H1 (cell line): ENCODE measurements around the gene MTHFS. TPM values are rescaled to one million over a fixed set of nuclear protein-coding genes. Genes with fewer than 3 reads are reported as not detected.

Experiments
- CTCF ChIA-PET: fragments of 300-600 bp; sonication (Branson Sonifier 250); formaldehyde crosslinking; loops from one replicate; lab custom pipeline; 2021; ENCODE audit not compliant: partially characterized antibody; lab: Charles Lee
- POLR2A ChIA-PET: fragments of 300-600 bp; sonication (Branson Sonifier 250); formaldehyde crosslinking; loops from one replicate; lab custom pipeline; 2021; ENCODE audit warnings: inconsistent platforms; ENCODE audit not compliant: partially characterized antibody; lab: Charles Lee
- DNase-seq, 2 experiments: peaks; one replicate each; pipeline versions ENCODE4 v3.0.0 to v3.0.0-alpha.2; 2010 to 2022; ENCODE audit warnings: low spot score in 2 of 2, low read depth in 1 of 2, mixed read lengths in 1 of 2
- FAIRE-seq: peaks from 2 replicates; lab custom pipeline; 2011; peaks lifted over from hg19 to GRCh38; lab: Jason Lieb, UNC
- H2AFZ ChIP-seq: 2 replicates; pipeline ENCODE4 v1.8.1; 2012; ENCODE audit warnings: low read length, inconsistent platforms
- H2AK5ac ChIP-seq: 2 replicates; pipeline ENCODE4 v1.6.1; 2013; ENCODE audit warnings: low read depth, low read length
- H2BK120ac ChIP-seq: replicated peaks from 2 replicates; pipeline ENCODE3; 2013; ENCODE audit warnings: low read depth, low read length, inconsistent platforms
- H2BK12ac ChIP-seq: 2 replicates; pipeline ENCODE4 v1.6.1; 2013; ENCODE audit warnings: low read depth, low read length
- H2BK15ac ChIP-seq: 2 replicates; pipeline ENCODE4 v1.6.1; 2013; ENCODE audit warnings: low read length
- H2BK20ac ChIP-seq: 2 replicates; pipeline ENCODE4 v1.6.1; 2013; ENCODE audit warnings: low read length
- H2BK5ac ChIP-seq: 2 replicates; pipeline ENCODE4 v1.6.1; 2013; ENCODE audit warnings: low read depth, low read length
- H3K14ac ChIP-seq: 2 replicates; pipeline ENCODE4 v1.6.1; 2013; ENCODE audit warnings: inconsistent platforms; ENCODE audit not compliant: insufficient read length
- H3K18ac ChIP-seq: 2 replicates; pipeline ENCODE4 v1.6.1; 2013; ENCODE audit warnings: low read length; ENCODE audit errors: extremely low read depth
- H3K23ac ChIP-seq: 2 replicates; pipeline ENCODE4 v1.6.1; 2013; ENCODE audit warnings: inconsistent platforms; ENCODE audit not compliant: insufficient read length
- H3K23me2 ChIP-seq: 2 replicates; pipeline ENCODE4 v1.6.1; 2013; ENCODE audit warnings: low read depth, low read length
- H3K27ac ChIP-seq: 2 replicates; pipeline ENCODE4 v1.6.1; 2011; ENCODE audit warnings: low read depth, low read length, inconsistent platforms
- H3K27me3 ChIP-seq, 4 experiments: replicated peaks in 1 of 4; 1 replicate in 1 of 4; 2 replicates in 3 of 4; pipeline versions ENCODE4 v1.6.1 to v1.8.1; 2011 to 2013; ENCODE audit warnings: low read length in 3 of 4, mild to moderate bottlenecking in 3 of 4, inconsistent platforms in 2 of 4, mixed read lengths in 2 of 4, moderate library complexity in 1 of 4; ENCODE audit not compliant: control insufficient read depth in 3 of 4, insufficient read depth in 3 of 4; ENCODE audit errors: extremely low read depth in 1 of 4
- H3K36me3 ChIP-seq, 4 experiments: 2 replicates each; pipeline versions ENCODE4 v1.6.1 to v1.8.1; 2011 to 2013; ENCODE audit warnings: mild to moderate bottlenecking in 4 of 4, low read length in 3 of 4, moderate library complexity in 2 of 4, control low read depth in 1 of 4, inconsistent platforms in 1 of 4; ENCODE audit not compliant: insufficient read depth in 4 of 4, control insufficient read depth in 2 of 4
- H3K4ac ChIP-seq: replicated peaks from 2 replicates; pipeline ENCODE3; 2013; ENCODE audit warnings: low read length, low read depth, mixed read lengths, inconsistent platforms; ENCODE audit not compliant: insufficient read length
- H3K4me1 ChIP-seq, 4 experiments: replicated peaks in 1 of 4; 1 replicate in 1 of 4; 2 replicates in 3 of 4; pipeline versions ENCODE4 v1.6.1 to v1.8.1; 2011 to 2013; ENCODE audit warnings: low read length in 3 of 4, inconsistent platforms in 2 of 4, mixed read lengths in 1 of 4; ENCODE audit not compliant: insufficient read depth in 4 of 4, control insufficient read depth in 3 of 4
- H3K4me2 ChIP-seq, 2 experiments: 2 replicates each; pipeline versions ENCODE4 v1.6.1 to v1.8.1; 2011 to 2013; ENCODE audit warnings: low read depth in 2 of 2, low read length in 2 of 2, control low read depth in 1 of 2, inconsistent platforms in 1 of 2, mild to moderate bottlenecking in 1 of 2; ENCODE audit not compliant: insufficient read depth in 1 of 2
- H3K4me3 ChIP-seq, 4 experiments: fragments of 200-600, 300-600 bp in 1 of 4; sonication (generic), shearing (Covaris generic), sonication (Bioruptor Twin) in 1 of 4; 2 replicates each; pipeline versions ENCODE4 v1.5.1 to v1.8.1; 2011 to 2016; ENCODE audit warnings: low read length in 4 of 4, low read depth in 3 of 4, control low read depth in 2 of 4, inconsistent platforms in 2 of 4, mild to moderate bottlenecking in 2 of 4, mixed read lengths in 1 of 4, moderate library complexity in 1 of 4; ENCODE audit not compliant: insufficient read depth in 2 of 4; ENCODE audit errors: extremely low read depth in 1 of 4
- H3K56ac ChIP-seq: replicated peaks from 2 replicates; pipeline ENCODE3; 2013; ENCODE audit warnings: low read depth, mild to moderate bottlenecking, mixed read lengths, low read length, inconsistent platforms; ENCODE audit not compliant: insufficient read length
- H3K79me1 ChIP-seq: 2 replicates; pipeline ENCODE4 v1.6.1; 2013; ENCODE audit warnings: low read depth, low read length, control low read depth
- H3K79me2 ChIP-seq, 2 experiments: 2 replicates each; pipeline versions ENCODE4 v1.6.1 to v1.8.1; 2012 to 2013; ENCODE audit warnings: low read length in 2 of 2, mild to moderate bottlenecking in 2 of 2, inconsistent platforms in 1 of 2; ENCODE audit not compliant: insufficient read depth in 2 of 2, control insufficient read depth in 1 of 2
- H3K9ac ChIP-seq, 4 experiments: replicated peaks in 1 of 4; 1 replicate in 1 of 4; 2 replicates in 3 of 4; pipeline versions ENCODE4 v1.6.1 to v1.8.1; 2011 to 2013; ENCODE audit warnings: low read depth in 3 of 4, low read length in 3 of 4, control low read depth in 2 of 4, mild to moderate bottlenecking in 2 of 4, moderate library complexity in 2 of 4, inconsistent platforms in 1 of 4; ENCODE audit errors: extremely low read depth in 1 of 4
- H3K9me3 ChIP-seq, 2 experiments: 2 replicates each; pipeline versions ENCODE4 v1.6.1 to v1.8.1; 2012 to 2013; ENCODE audit warnings: mild to moderate bottlenecking in 2 of 2, moderate library complexity in 2 of 2, control low read depth in 1 of 2, inconsistent platforms in 1 of 2, low read depth in 1 of 2, low read length in 1 of 2, mixed read lengths in 1 of 2; ENCODE audit not compliant: insufficient read depth in 2 of 2
- H4K20me1 ChIP-seq, 2 experiments: replicated peaks in 1 of 2; 2 replicates each; pipeline versions ENCODE3 to v1.8.1; 2011 to 2013; ENCODE audit warnings: inconsistent platforms in 2 of 2, low read length in 2 of 2, mild to moderate bottlenecking in 1 of 2; ENCODE audit not compliant: insufficient read depth in 2 of 2, control insufficient read depth in 1 of 2
- H4K5ac ChIP-seq: 2 replicates; pipeline ENCODE4 v1.6.1; 2013; ENCODE audit warnings: low read length, low read depth, mixed read lengths, inconsistent platforms; ENCODE audit not compliant: insufficient read length
- H4K8ac ChIP-seq: 2 replicates; pipeline ENCODE4 v1.8.0; 2013; ENCODE audit warnings: mild to moderate bottlenecking, moderate library complexity, low read length, inconsistent platforms; ENCODE audit not compliant: insufficient read depth; ENCODE audit errors: extremely low read depth
- H4K91ac ChIP-seq: replicated peaks from 2 replicates; pipeline ENCODE3; 2013; ENCODE audit warnings: low read length, mixed read lengths, inconsistent platforms; ENCODE audit not compliant: insufficient read length
- NRF1 ChIP-seq: IDR thresholded peaks from 2 replicates; pipeline ENCODE4 v1.6.1; 2011; ENCODE audit warnings: mild to moderate bottlenecking, low read depth, low read length, improper control_type of control experiment
- POU5F1 ChIP-seq: IDR thresholded peaks from 2 replicates; pipeline ENCODE4 v1.6.1; 2011; ENCODE audit warnings: low read depth, mild to moderate bottlenecking, low read length, moderate library complexity
- RAD21 ChIP-seq, 2 experiments: IDR thresholded peaks in 1 of 2; conservative IDR thresholded peaks in 1 of 2; 2 replicates each; pipeline ENCODE4 v1.6.1; 2011; ENCODE audit warnings: low read depth in 2 of 2, low read length in 2 of 2, improper control_type of control experiment in 1 of 2, inconsistent platforms in 1 of 2, mild to moderate bottlenecking in 1 of 2, moderate library complexity in 1 of 2
- RXRA ChIP-seq: IDR thresholded peaks from 2 replicates; pipeline ENCODE4 v1.6.1; 2011; ENCODE audit warnings: low read depth, mild to moderate bottlenecking, low read length, moderate library complexity; ENCODE audit not compliant: insufficient read depth
- TAF7 ChIP-seq: optimal IDR thresholded peaks from 2 replicates; pipeline ENCODE3; 2011; ENCODE audit warnings: low read depth, mild to moderate bottlenecking, inconsistent platforms, low read length, moderate library complexity, borderline replicate concordance
- TBP ChIP-seq: IDR thresholded peaks from 2 replicates; pipeline ENCODE4 v1.6.1; 2011; ENCODE audit warnings: low read depth, low read length, improper control_type of control experiment
- WGBS, 2 experiments: shearing (Covaris generic) in 1 of 2; methylation state at CpG; one replicate each; pipeline versions ENCODE4 v1.1.6 to v1.1.7; 2013 to 2015; ENCODE audit warnings: low lambda C conversion rate in 2 of 2, mixed read lengths in 2 of 2, inconsistent platforms in 1 of 2, low coverage in 1 of 2, missing lambda C conversion rate in 1 of 2; ENCODE audit not compliant: insufficient replicate concordance in 2 of 2, insufficient coverage in 1 of 2, insufficient read length in 1 of 2; ENCODE audit errors: extremely low coverage in 1 of 2, missing lambda C conversion rate in 1 of 2; 5-methylcytosine and 5-hydroxymethylcytosine counted together
- polyA plus RNA-seq, 7 experiments: library from polyadenylated mRNA; depleted of rRNA in 3 of 7; stranded (reverse) in 5 of 7; unstranded in 2 of 7; fragments of >200 nt in 5 of 7; fragments of 200-250 nt in 2 of 7; gene quantifications; 1 replicate in 5 of 7; 2 replicates in 1 of 7; 4 replicates in 1 of 7; pipeline versions ENCODE4 v1.2.1 to v1.2.3, GENCODE V29; 2011 to 2013; ENCODE audit warnings: missing spikeins in 2 of 7, mixed read lengths in 2 of 7
- total RNA-seq: library from RNA; stranded (reverse); fragmentation: NEBNext Ultra II Directional; extraction: Animal tissue kit (Norgen Biotek cat#: 25700); gene quantifications from 2 replicates; pipeline ENCODE4 v1.2.1, GENCODE V29; 2021

The MTHFS gene
- total and polyA plus RNA-seq, 2 of the 8 experiments (the other 6 are each of a cell fraction or from before 2014, with no cell fraction given), result 27.3 to 37.2 TPM

- no peaks in the 10 kb centered on the region for H4K20me1 ChIP-seq
Measured at GRCh38 chr15:79916502-79917132, 19.8 kb upstream of the MTHFS start.

More at GRCh38 chr15:79916502-79917132, 19.8 kb upstream of the MTHFS start:
- H3K36me3 ChIP-seq, result peaks cover 0 to 39% (median 0%) of the 10 kb centered on the region in 4 experiments; a peak in 2 of 8 replicates
- WGBS, 2 experiments, result 70% methylated on average over 3 of the region's 3 CpGs; no CpG with 5 or more reads in 1 of the 2 experiments
- TF ChIP-seq TAF7 (no peak), POU5F1 (no peak), RAD21 (IDR thresholded peaks at IDR 0.05 in 1 of 2, conservative IDR thresholded peaks at IDR 0.05 in 1 of 2; ENCODE audit: low read depth in 2 of 2, low read length in 2 of 2) (no peak), RXRA (no peak), TBP (no peak), NRF1 (no peak)
- no peak overlapping the region for H3K18ac ChIP-seq
- DNase-seq, result no peak
- H4K5ac ChIP-seq, result no peak overlapping the region
- H2BK12ac ChIP-seq, result peak overlapping the region; percentile 60; the same call in 1 of the 2 replicates
- H3K14ac ChIP-seq, result no peak overlapping the region
- no peak overlapping the region for H3K9ac ChIP-seq
- POLR2A ChIA-PET, result interaction anchor here (0.9 to 1.7 kb wide), 6 partner anchors 9 to 142 kb away, joined by 3 to 4 read pairs (median 3); partner anchors contain the start of gene ZFAND6
- H3K23ac ChIP-seq, result no peak overlapping the region
- no peak overlapping the region for H4K8ac ChIP-seq
- no peak overlapping the region for H4K91ac ChIP-seq
- H3K56ac ChIP-seq, result no peak overlapping the region
- no peak overlapping the region for H2AFZ ChIP-seq
- no peaks in the 10 kb centered on the region for H3K27me3 ChIP-seq
- CTCF ChIA-PET, result interaction anchor here (0.8 to 1.3 kb wide), 3 partner anchors 19 to 175 kb away, joined by 3 to 4 read pairs (median 3); no protein-coding TSS in a partner anchor
- H3K4ac ChIP-seq, result no peak overlapping the region
- H3K79me1 ChIP-seq, result 0 out of 2 replicates have a peak, but pooled peaks cover 2% of the 10 kb centered on the region
- H3K27ac ChIP-seq, result no peak overlapping the region
- peak overlapping the region; percentile 65 for H2BK15ac ChIP-seq
- no peak overlapping the region for H2BK20ac ChIP-seq
- H3K79me2 ChIP-seq, result peaks cover 2 to 46% of the 10 kb centered on the region in 2 experiments; a peak in 3 of 4 replicates
- no peak overlapping the region for H3K4me2 ChIP-seq
- peak overlapping the region; percentile 95; the same call in 1 of the 2 replicates for H2AK5ac ChIP-seq
- H3K23me2 ChIP-seq, result peaks cover 3% of the 10 kb centered on the region; the same call in 1 of the 2 replicates
- H3K9me3 ChIP-seq, result no peaks in the 10 kb centered on the region
- FAIRE-seq, result no peak
- H2BK5ac ChIP-seq, result 0 out of 2 replicates have a peak overlapping the region, but pooled peaks have one; percentile 52
- peaks cover 0 to 27% (median 8%) of the 10 kb centered on the region in 4 experiments; a peak in 5 of 7 replicates for H3K4me1 ChIP-seq
- no peak overlapping the region for H3K4me3 ChIP-seq
- H2BK120ac ChIP-seq, result no peak overlapping the region
